Stomach (tissue), 9 donors: ENCODE measurements around the gene ECE1. TPM values are rescaled to one million over a fixed set of nuclear protein-coding genes. Genes with fewer than 3 reads are reported as not detected.
A peak's percentile ranks its signal among the peaks of the same experiment; 100 is the strongest.

ENCODE experiments used
- DNase-seq, 2 donors: peaks; one replicate each; pipeline versions ENCODE4 v3.0.0 to v3.0.0-alpha.2; 2013 to 2019
- H3K27ac ChIP-seq, 5 donors: fragments of 200-600 bp in 4 of 5; sonication (generic) in 4 of 5; one replicate each; pipeline ENCODE4 v1.5.1; 2013 to 2019; ENCODE audit warnings: mild to moderate bottlenecking in 1 of 5, moderate library complexity in 1 of 5
- H3K27me3 ChIP-seq, 3 donors: fragments of 200-600 bp; sonication (generic); one replicate each; pipeline ENCODE4 v1.5.1; 2017 to 2019; ENCODE audit warnings: mixed run types in 1 of 3
- H3K36me3 ChIP-seq, 4 donors: fragments of 200-600 bp; sonication (generic); 1 replicate in 3 of 4; 2 replicates in 1 of 4; pipeline ENCODE4 v1.5.1; 2016 to 2019
- H3K4me1 ChIP-seq, 4 donors: fragments of 200-600 bp; sonication (generic); one replicate each; pipeline ENCODE4 v1.5.1; 2016 to 2019
- H3K4me3 ChIP-seq, 4 donors: fragments of 200-600 bp; sonication (generic) in 3 of 4; one replicate each; pipeline ENCODE4 v1.5.1; 2016 to 2019; ENCODE audit warnings: mild to moderate bottlenecking in 1 of 4
- H3K9me3 ChIP-seq, 4 donors: fragments of 200-600 bp; sonication (generic); one replicate each; pipeline ENCODE4 v1.5.1; 2016 to 2019
- EP300 ChIP-seq: sonication (generic); formaldehyde crosslinking; IDR thresholded peaks from one replicate; pipeline ENCODE4 v1.6.1; 2017; ENCODE audit warnings: antibody characterized with exemption
- POLR2A ChIP-seq, 4 donors: fragments of 450-650 bp; IDR thresholded peaks; one replicate each; pipeline ENCODE4 v1.6.1; 2016; ENCODE audit warnings: antibody characterized with exemption in 4 of 4, control low read depth in 2 of 4, mild to moderate bottlenecking in 1 of 4, moderate library complexity in 1 of 4
- POLR2AphosphoS5 ChIP-seq, 3 donors: sonication (generic); formaldehyde crosslinking; IDR thresholded peaks; one replicate each; pipeline ENCODE4 v1.6.1; 2016; ENCODE audit warnings: antibody characterized with exemption in 3 of 3
- whole genome bisulfite sequencing, 5 donors: extraction: QIAGEN DNeasy Blood & Tissue Kit in 3 of 5; methylation state at CpG; one replicate each; pipeline versions ENCODE4 v1.1.5 to v1.1.7; 2013 to 2018; 5-methylcytosine and 5-hydroxymethylcytosine counted together
- intact Hi-C: fragments of 100-400 bp; cut with DNase I; formaldehyde crosslinking; loops from one replicate; pipeline ENCODE4 v1.15.1; 2023; ENCODE audit warnings: low total_unique reads
- polyA plus RNA-seq, 3 donors: library from polyadenylated mRNA; stranded (reverse); fragments of 200-250 nt; gene quantifications; one replicate each; pipeline ENCODE4 v1.2.3, GENCODE V29; 2013
- total RNA-seq, 5 donors: library from RNA; depleted of rRNA; stranded (reverse); fragments of >200 nt; gene quantifications; one replicate each; pipeline versions ENCODE4 v1.1.0 to v1.2.3, GENCODE V29; 2014 to 2016
- TF ChIP-seq, protein P1 (sequence below), 7 experiments: fragments of 450-650 bp in 4 of 7; fragments of 200-600 bp in 3 of 7; sonication (generic) in 3 of 7; IDR thresholded peaks; one replicate each; pipeline ENCODE4 v1.5.1; 2016 to 2019; ENCODE audit warnings: antibody characterized with exemption in 7 of 7, control low read depth in 2 of 7, mild to moderate bottlenecking in 1 of 7
- donor health status: healthy with polysubstance abuse.
- donor health status: Bipolar disorder and iron deficiency.
- donor health status: healthy.

ECE1 gene
- total and polyA plus RNA-seq, 8 donors: 17.6 to 574 (median 42.6) TPM

DNA sequence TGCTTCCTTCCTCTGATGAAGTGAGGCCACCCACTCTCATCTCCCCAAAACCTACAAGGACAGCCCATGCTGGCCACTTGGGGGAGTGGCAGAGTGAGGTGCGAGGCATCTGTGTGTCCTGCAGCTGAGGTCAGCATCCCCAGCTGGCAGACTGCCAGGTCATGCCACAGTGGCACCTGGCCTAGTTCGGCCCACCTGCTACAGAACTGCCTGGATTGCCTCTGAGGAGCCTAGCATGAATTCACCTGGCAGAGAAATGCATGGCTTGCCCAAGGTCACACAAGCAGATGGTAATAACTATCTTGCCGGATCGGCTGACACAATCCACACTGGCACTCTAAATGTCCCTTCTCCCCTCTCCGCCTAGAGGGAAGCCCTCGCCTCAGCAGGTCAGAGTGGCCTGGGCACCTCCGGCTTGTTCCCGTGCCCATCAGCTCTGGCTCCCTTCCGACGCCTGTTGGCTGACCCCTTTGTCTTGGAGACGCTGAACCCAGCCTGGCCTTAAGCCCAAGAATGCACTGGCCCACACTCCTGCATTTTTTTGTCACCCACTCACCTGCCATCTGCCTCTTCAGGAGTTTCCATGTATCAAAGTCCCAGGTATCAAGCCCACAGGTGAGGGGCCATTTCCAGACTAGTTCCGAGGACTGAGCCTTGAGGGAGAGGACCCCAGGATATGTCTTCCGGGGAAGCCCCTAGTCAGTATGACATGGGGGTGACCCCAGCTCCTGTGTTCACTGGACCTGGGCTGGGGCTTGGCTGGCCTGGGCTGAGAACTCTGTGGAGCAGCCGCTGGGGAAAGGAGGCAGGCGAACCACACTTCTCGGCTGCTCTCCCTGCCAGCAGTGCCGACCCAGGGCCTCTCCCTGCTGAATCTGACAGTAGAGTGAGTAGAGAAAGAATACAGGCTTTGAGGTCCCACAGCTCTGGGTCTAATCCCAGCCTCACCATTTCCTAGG is 21.7 kb downstream of the ECE1 start:
- intact Hi-C loops: no loop called here
- H3K36me3 ChIP-seq: peaks cover 34 to 93% (median 87%) of the 10 kb centered on the region in 4 donors
- DNase-seq: peak in 1 of 2 donors; percentile 76
- H3K27me3 ChIP-seq: no peaks in the 10 kb centered on the region
- 36 to 60% (median 41%) methylated on average over 14 to 17 of the region's 17 CpGs for WGBS, 5 donors
- H3K27ac ChIP-seq: peak overlapping the region in 4 of 5 donors; percentile 53 to 63 (median 57)
- H3K9me3 ChIP-seq: no peaks in the 10 kb centered on the region
- no peak for TF ChIP-seq POLR2A (IDR thresholded peaks at IDR 0.05)
- no peak for TF ChIP-seq EP300
- no peak for TF ChIP-seq POLR2AphosphoS5 (IDR thresholded peaks at IDR 0.05)
- TF ChIP-seq, protein P1, sequence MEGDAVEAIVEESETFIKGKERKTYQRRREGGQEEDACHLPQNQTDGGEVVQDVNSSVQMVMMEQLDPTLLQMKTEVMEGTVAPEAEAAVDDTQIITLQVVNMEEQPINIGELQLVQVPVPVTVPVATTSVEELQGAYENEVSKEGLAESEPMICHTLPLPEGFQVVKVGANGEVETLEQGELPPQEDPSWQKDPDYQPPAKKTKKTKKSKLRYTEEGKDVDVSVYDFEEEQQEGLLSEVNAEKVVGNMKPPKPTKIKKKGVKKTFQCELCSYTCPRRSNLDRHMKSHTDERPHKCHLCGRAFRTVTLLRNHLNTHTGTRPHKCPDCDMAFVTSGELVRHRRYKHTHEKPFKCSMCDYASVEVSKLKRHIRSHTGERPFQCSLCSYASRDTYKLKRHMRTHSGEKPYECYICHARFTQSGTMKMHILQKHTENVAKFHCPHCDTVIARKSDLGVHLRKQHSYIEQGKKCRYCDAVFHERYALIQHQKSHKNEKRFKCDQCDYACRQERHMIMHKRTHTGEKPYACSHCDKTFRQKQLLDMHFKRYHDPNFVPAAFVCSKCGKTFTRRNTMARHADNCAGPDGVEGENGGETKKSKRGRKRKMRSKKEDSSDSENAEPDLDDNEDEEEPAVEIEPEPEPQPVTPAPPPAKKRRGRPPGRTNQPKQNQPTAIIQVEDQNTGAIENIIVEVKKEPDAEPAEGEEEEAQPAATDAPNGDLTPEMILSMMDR (IDR thresholded peaks at IDR 0.05): no peak
- peaks cover 23 to 62% (median 36%) of the 10 kb centered on the region in 4 donors for H3K4me1 ChIP-seq
- no peak overlapping the region for H3K4me3 ChIP-seq

DNA sequence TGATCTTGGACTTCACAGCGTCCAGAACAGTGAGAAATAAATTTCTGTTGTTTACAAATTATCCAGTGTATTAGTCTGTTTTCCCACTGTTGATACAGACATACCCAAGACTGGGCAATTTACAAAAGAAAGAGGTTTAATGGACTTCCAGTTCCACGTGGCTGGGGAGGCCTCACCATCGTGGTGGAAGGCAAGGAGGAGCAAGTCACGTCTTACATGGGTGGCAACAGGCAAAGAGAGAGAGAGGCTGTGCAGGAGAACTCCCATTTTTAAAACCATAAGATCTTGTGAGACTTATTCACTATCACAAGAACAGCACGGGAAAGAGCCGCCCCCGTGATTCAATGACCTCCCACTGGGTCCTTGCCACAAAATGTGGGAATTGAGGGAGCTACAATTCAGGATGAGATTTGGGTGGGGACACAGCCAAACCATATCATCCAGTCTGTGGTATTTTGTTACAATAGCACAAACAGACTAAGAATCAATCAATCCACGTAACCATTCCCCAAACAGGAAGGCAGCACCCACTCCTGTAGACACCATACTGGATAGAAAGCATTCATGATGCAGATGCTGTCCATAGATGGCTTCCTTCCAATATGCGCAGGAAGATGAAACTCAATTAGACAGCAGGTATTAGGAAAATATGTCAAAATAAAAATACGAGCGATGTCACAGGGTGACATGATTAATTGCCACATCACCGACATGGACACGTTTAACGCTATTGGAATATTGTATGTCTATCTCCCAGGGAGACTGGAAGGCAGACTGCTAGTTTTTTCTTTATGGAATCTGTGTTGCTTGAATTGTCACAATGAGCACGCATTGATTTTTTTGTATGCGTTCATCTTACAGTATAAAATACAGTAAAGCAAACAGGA is 22.8 kb downstream of the ECE1 start:
- no peak for DNase-seq
- Histone ChIP-seq H3K4me1 (peaks cover 34 to 74% (median 48%) of the 10 kb centered on the region in 4 donors), H3K27ac (peak overlapping the region in 2 of 5 donors; percentile 54 to 63), H3K36me3 (peaks cover 30 to 88% (median 80%) of the 10 kb centered on the region in 4 donors), H3K27me3 (no peaks in the 10 kb centered on the region), H3K4me3 (no peak overlapping the region), H3K9me3 (no peaks in the 10 kb centered on the region)
- intact Hi-C loops: no loop called here
- 91 to 95% (median 92%) methylated on average over 16 of the region's 16 CpGs for WGBS, 5 donors
- TF ChIP-seq EP300 (no peak), POLR2AphosphoS5 (IDR thresholded peaks at IDR 0.05) (no peak), POLR2A (IDR thresholded peaks at IDR 0.05) (no peak)
- TF ChIP-seq, protein P1 (IDR thresholded peaks at IDR 0.05): no peak

DNA sequence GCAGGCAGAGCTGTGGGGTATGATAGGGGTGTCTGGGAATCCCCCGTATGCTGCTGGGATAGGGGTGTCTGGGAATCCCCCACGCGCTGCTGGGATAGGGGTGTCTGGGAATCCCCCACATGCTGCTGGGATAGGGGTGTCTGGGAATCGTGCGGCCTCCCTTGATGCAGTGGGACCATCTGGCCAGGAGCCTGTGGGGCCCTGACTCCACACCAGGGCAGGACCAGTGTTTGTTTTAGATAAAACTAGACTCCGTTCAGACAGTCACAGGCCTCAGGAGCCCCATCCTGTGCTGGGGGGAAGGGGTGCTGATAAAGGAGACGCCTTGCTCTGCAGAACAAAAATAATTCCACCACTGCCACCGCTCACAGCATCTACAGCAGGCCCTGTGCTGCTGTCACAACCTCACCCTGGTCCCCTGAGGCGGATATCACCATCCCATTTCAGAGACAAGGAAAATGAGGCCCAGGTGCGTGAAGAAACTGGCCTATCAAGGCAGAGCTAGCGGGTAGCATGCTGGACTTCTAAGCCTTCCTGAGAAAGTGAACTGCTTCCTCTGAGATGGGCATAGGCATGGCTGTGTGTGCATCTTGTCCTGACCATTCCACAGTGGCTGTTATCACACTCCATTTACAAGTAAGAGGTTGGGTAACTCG is 24.0 kb downstream of the ECE1 start:
- DNase-seq: no peak
- H3K4me3 ChIP-seq: no peak overlapping the region
- intact Hi-C loops: no loop called here
- peaks cover 46 to 86% (median 60%) of the 10 kb centered on the region in 4 donors for H3K4me1 ChIP-seq
- no peak for TF ChIP-seq EP300
- TF ChIP-seq, protein P1 (IDR thresholded peaks at IDR 0.05): no peak
- TF ChIP-seq POLR2A (IDR thresholded peaks at IDR 0.05): no peak
- TF ChIP-seq POLR2AphosphoS5 (IDR thresholded peaks at IDR 0.05): no peak
- H3K36me3 ChIP-seq: peaks cover 25 to 76% (median 68%) of the 10 kb centered on the region in 4 donors
- H3K9me3 ChIP-seq: no peaks in the 10 kb centered on the region
- H3K27me3 ChIP-seq: no peaks in the 10 kb centered on the region
- peak overlapping the region in 2 of 5 donors; percentile 43 to 50 for H3K27ac ChIP-seq
- 72 to 87% (median 81%) methylated on average over 6 to 12 of the region's 12 CpGs for WGBS, 5 donors
